HFFc6 (cell line): Measurements from ENCODE around the gene NRDE2. TPM values are rescaled to one million over a fixed set of nuclear protein-coding genes. Genes with fewer than 3 reads are reported as not detected.

ENCODE experiments used
- DNase-seq: peaks from one replicate; pipeline ENCODE4 v3.0.0-alpha.2; 2018
- H3K27ac Mint-ChIP-seq: 2 replicates; pipeline ENCODE4 v1.8.0; 2020; ENCODE audit warnings: mild to moderate bottlenecking, mixed read lengths
- H3K27me3 Mint-ChIP-seq: 2 replicates; pipeline ENCODE4 v1.8.0; 2021; ENCODE audit warnings: mild to moderate bottlenecking, moderate library complexity, mixed read lengths; ENCODE audit not compliant: insufficient read depth
- H3K36me3 Mint-ChIP-seq: 2 replicates; pipeline ENCODE4 v1.8.0; 2021; ENCODE audit warnings: low read depth, mixed read lengths
- H3K4me1 Mint-ChIP-seq: 2 replicates; pipeline ENCODE4 v1.8.0; 2020; ENCODE audit warnings: low read depth, mixed read lengths
- H3K4me3 Mint-ChIP-seq: 2 replicates; pipeline ENCODE4 v1.8.0; 2020; ENCODE audit warnings: mild to moderate bottlenecking, moderate library complexity, mixed read lengths
- H3K9me3 Mint-ChIP-seq: 2 replicates; pipeline ENCODE4 v1.8.0; 2020; ENCODE audit warnings: mild to moderate bottlenecking, mixed read lengths
- CTCF ChIP-seq: fragments of 200-600 bp; sonication (generic); IDR thresholded peaks from 2 replicates; pipeline ENCODE4 v1.5.0; 2021; ENCODE audit warnings: antibody characterized with exemption, mild to moderate bottlenecking
- total RNA-seq, 6 experiments: library from RNA; stranded (reverse); fragmentation: NEBNext Ultra II Directional; extraction: Animal tissue kit (Norgen Biotek cat#: 25700); gene quantifications; 2 replicates in 1 of 6; 3 replicates in 5 of 6; pipeline ENCODE4 v1.2.3, GENCODE V29; 2021

NRDE2 gene
- total RNA-seq, 6 experiments from 2014 or later, result 7.9 to 12.1 (median 9.8) TPM

GRCh38 chr14:90280096-90280495 is 51.6 kb downstream of the NRDE2 start:
- Mint-ChIP-seq H3K27me3 (peaks cover 2% of the 10 kb centered on the region), H3K36me3 (peaks cover 4% of the 10 kb centered on the region; the same call in 1 of the 2 replicates), H3K4me1 (peaks cover 49% of the 10 kb centered on the region), H3K27ac (peak overlapping the region; percentile 92), H3K9me3 (no peaks in the 10 kb centered on the region), H3K4me3 (no peak overlapping the region)
- no peak for TF ChIP-seq CTCF
- DNase-seq, result no peak

GRCh38 chr14:90278199-90279175 is 53.3 kb downstream of the NRDE2 start:
- no peak for DNase-seq
- H3K9me3 Mint-ChIP-seq, result no peaks in the 10 kb centered on the region
- H3K4me1 Mint-ChIP-seq, result peaks cover 55% of the 10 kb centered on the region
- H3K36me3 Mint-ChIP-seq, result peaks cover 11% of the 10 kb centered on the region; the same call in 1 of the 2 replicates
- TF ChIP-seq CTCF, result no peak
- no peak overlapping the region for H3K4me3 Mint-ChIP-seq
- H3K27ac Mint-ChIP-seq, result peak overlapping the region; percentile 18; the same call in 1 of the 2 replicates
- peaks cover 2% of the 10 kb centered on the region for H3K27me3 Mint-ChIP-seq

- peak overlapping the region; percentile 74; the same call in 1 of the 2 replicates for H3K27ac Mint-ChIP-seq
- H3K36me3 Mint-ChIP-seq, result peaks cover 16% of the 10 kb centered on the region
- peaks cover 2% of the 10 kb centered on the region for H3K27me3 Mint-ChIP-seq
- no peak for TF ChIP-seq CTCF
- H3K4me1 Mint-ChIP-seq, result peaks cover 50% of the 10 kb centered on the region
- no peaks in the 10 kb centered on the region for H3K9me3 Mint-ChIP-seq
- no peak for DNase-seq
- H3K4me3 Mint-ChIP-seq, result no peak overlapping the region
Measured at GRCh38 chr14:90277581-90278198, 54.1 kb downstream of the NRDE2 start.

- H3K4me1 Mint-ChIP-seq, result peaks cover 41% of the 10 kb centered on the region
- DNase-seq, result peak; percentile 37
- TF ChIP-seq CTCF, result 0 out of 2 replicates have a peak, but pooled peaks have one; percentile 20
- H3K9me3 Mint-ChIP-seq, result no peaks in the 10 kb centered on the region
- H3K36me3 Mint-ChIP-seq, result peaks cover 16% of the 10 kb centered on the region
- no peak overlapping the region for H3K4me3 Mint-ChIP-seq
- H3K27me3 Mint-ChIP-seq, result peaks cover 2% of the 10 kb centered on the region
- peak overlapping the region; percentile 74 for H3K27ac Mint-ChIP-seq
Measured at GRCh38 chr14:90276646-90277367, 54.9 kb downstream of the NRDE2 start.

- Mint-ChIP-seq H3K9me3 (no peaks in the 10 kb centered on the region), H3K27ac (peak overlapping the region; percentile 43; the same call in 1 of the 2 replicates), H3K27me3 (peaks cover 2% of the 10 kb centered on the region), H3K4me1 (peaks cover 31% of the 10 kb centered on the region), H3K4me3 (no peak overlapping the region), H3K36me3 (peaks cover 16% of the 10 kb centered on the region)
- no peak for DNase-seq
- no peak for TF ChIP-seq CTCF
Measured at GRCh38 chr14:90275820-90276219, 55.9 kb downstream of the NRDE2 start.
